SK-N-MC (cell line): ENCODE data around the gene HSF2.

Source experiments
- EZH2 ChIP-seq: fragments of 200-600 bp; sonication (generic); IDR thresholded peaks from one replicate; pipeline ENCODE4 v1.6.1; 2017; ENCODE audit warnings: antibody characterized with exemption
- FOXP2 ChIP-seq: optimal IDR thresholded peaks from 2 replicates; pipeline ENCODE3; 2011; ENCODE audit warnings: mild to moderate bottlenecking, moderate library complexity; ENCODE audit not compliant: insufficient read depth; ENCODE audit errors: extremely low read length, control extremely low read depth
- POLR2AphosphoS5 ChIP-seq: IDR thresholded peaks from 2 replicates; pipeline ENCODE4 v1.6.1; 2012; ENCODE audit warnings: mild to moderate bottlenecking, low read depth, low read length, borderline replicate concordance

- TF ChIP-seq POLR2AphosphoS5, result no peak
- TF ChIP-seq EZH2, result no peak
- no peak for TF ChIP-seq FOXP2
Observed at GRCh38 chr6:122363769-122364483, 35.5 kb upstream of the HSF2 start.
